Left colon (tissue), 2 donors: ENCODE results near the gene PRMT6. TPM values are rescaled to one million over a fixed set of nuclear protein-coding genes. Genes with fewer than 3 reads are reported as not detected.
"Not testable (repeated sequence)": the region's sequence is repeated elsewhere in the genome, so short reads cannot be mapped to it uniquely, and the experiment has no call there.

Source experiments
- ATAC-seq: fragments of 200-7000 bp; cut with Tn5 transposase; one replicate; pipeline ENCODE4 v1.9.1; 2020; ENCODE audit warnings: mild to moderate bottlenecking, moderate library complexity
- DNase-seq, 2 donors: peaks; one replicate each; pipeline ENCODE4 v3.0.0-alpha.2; 2020
- intact Hi-C, 2 donors: fragments of 100-400 bp; cut with DNase I in 1 of 2; cut with micrococcal nuclease in 1 of 2; formaldehyde crosslinking; loops; one replicate each; pipeline versions ENCODE4 v1.11.2 to v1.14.0; 2022; cut with DNase I, micrococcal nuclease
- total RNA-seq, 2 donors: library from RNA; stranded (reverse); fragmentation: NEBNext Ultra II Directional; extraction: Animal tissue kit (Norgen Biotek cat#: 25700); gene quantifications; one replicate each; pipeline ENCODE4 v1.2.1, GENCODE V29; 2021
- donor health status: DM: no; HTN: no; CAD: no.
- donor health status: DM: yes; HTN: yes; CAD: no.

The PRMT6 gene
- total RNA-seq, 2 donors from 2014 or later: 8.9 to 13.4 TPM

- ATAC-seq: no peak
- intact Hi-C loops: no loop called here
Observed at GRCh38 chr1:107079249-107079648, 22.8 kb downstream of the PRMT6 start.

DNA sequence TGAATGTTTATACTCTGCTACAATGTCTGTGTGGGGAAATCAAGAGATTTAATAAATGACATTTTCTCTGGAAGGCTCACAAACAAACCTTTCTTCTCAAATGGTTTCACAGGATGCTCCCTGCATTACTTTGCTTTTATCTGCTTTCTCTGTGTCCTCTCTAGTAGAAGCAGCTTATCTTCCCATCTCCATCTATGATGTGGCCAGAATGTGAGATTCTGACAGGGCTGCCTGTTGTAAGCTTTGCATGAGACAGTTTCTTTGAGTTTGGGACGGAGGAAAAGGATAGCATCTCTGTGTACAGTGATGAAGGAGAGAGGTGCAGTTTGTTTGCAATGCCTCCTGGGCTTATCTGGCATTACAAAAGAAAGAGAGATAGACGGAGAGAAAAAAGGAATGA, 24.6 kb downstream of the PRMT6 start:
- intact Hi-C loops: no loop called here
- no peak for ATAC-seq
- DNase-seq: no peak

More at GRCh38 chr1:107079249-107079648, 22.8 kb downstream of the PRMT6 start:
- DNase-seq: no peak

GRCh38 chr1:107091418-107091817, 34.9 kb downstream of the PRMT6 start:
- intact Hi-C loops: no loop called here
- ATAC-seq (no peak), DNase-seq (no peak)

- ATAC-seq, intact Hi-C loops: not testable (repeated sequence)
Observed at GRCh38 chr1:107093395-107093794, 36.9 kb downstream of the PRMT6 start.

DNA sequence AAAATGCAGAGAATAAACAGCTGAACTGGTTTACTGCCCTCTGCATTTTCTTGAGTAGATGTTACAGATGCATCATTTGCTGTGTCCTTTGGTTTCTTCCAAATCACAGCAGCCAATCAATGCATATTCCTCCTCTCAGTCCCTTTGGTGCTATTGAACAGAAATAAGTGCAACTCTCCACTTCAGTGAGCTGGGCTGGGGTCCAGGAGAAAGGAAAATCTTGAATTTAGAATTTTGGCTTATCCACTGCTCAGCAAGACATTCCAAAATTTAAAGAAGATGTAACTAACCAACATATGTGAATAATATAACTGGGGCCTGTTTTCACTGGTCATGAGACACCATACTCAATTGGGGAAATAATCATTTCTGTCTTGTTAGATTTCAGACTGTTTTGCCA, 39.2 kb downstream of the PRMT6 start:
- intact Hi-C loops: no loop called here

More at GRCh38 chr1:107093395-107093794, 36.9 kb downstream of the PRMT6 start:
- not testable (repeated sequence) for DNase-seq

GRCh38 chr1:107096690-107097089, 40.2 kb downstream of the PRMT6 start:
- DNase-seq: no peak
- ATAC-seq: no peak
- intact Hi-C loops: no loop called here

More for the DNA sequence above, 39.2 kb downstream of the PRMT6 start:
- DNase-seq (no peak), ATAC-seq (no peak)

- intact Hi-C loops: no loop called here
- DNase-seq (no peak), ATAC-seq (no peak)
Observed at GRCh38 chr1:107098961-107099360, 42.5 kb downstream of the PRMT6 start.

GRCh38 chr1:107100331-107100984, 44.0 kb downstream of the PRMT6 start:
- intact Hi-C loops: no loop called here
- DNase-seq: no peak
- no peak for ATAC-seq

GRCh38 chr1:107105914-107106313, 49.4 kb downstream of the PRMT6 start:
- intact Hi-C loops: no loop called here
- DNase-seq (no peak), ATAC-seq (no peak)

Other genes with a start within 250 kb of the PRMT6 start
- gene NTNG1, start 84.4 kb downstream of the PRMT6 start, total RNA-seq: 1 to 10 TPM in 1 of 2 donors, under 1 TPM in 1; 0.09 to 1.2 TPM